NCI-H1105 treated with DMSO at 0.1 percent for 48 hours (cell line): ENCODE results near the gene OR5J2.
"Not testable (repeated sequence)": the region's sequence is repeated elsewhere in the genome, so short reads cannot be mapped to it uniquely, and the experiment has no call there.

Source experiments
- DNase-seq: peaks from one replicate; lab custom pipeline; 2025; lab: John Stamatoyannopoulos, UW

The OR5J2 gene

DNA sequence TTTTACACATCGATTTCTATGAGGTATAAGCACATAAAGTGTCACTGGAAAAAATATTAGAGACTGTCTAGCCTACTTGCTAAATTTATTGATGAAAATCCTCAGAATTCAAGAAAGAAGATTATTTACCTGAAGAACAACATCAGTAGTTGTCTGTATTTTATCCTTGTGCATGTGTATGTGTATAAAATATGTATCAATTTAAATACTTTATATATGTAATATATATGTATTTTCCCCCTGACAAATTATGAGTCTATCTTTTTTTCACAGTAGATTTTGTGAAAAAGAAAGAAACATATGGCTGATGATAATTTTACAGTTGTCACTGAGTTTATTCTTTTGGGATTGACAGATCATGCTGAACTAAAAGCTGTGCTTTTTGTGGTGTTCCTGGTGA lies at the start of gene OR5J2:
TSS of gene OR5J2 (plus strand) at position 301 of the 400 bp plus-strand sequence. CDS start at position 301, 0 bp downstream.
- DNase-seq = no peak

GRCh38 chr11:56140151-56140661 lies 36.2 kb upstream of the OR5J2 start, which contains the start of gene OR8J3:
OR8J3 (minus strand) TSS chr11:56140201; CDS start chr11:56137718, 2,483 bp downstream.
- DNase-seq = no peak

DNA sequence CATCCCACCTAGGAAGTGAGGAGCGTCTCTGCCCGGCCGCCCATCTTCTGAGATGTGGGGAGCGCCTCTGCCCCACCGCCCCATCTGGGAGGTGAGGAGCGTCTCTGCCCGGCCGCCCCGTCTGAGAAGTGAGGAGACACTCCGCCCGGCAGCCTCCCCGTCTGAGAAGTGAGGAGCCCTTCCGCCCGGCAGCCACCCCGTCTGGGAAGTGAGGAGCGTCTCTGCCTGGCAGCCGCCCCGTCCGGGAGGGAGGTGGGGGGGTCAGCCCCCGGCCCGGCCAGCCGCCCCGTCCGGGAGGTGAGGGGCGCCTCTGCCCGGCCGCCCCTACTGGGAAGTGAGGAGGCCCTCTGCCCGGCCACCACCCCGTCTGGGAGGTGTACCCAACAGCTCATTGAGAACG lies 32.7 kb upstream of the OR5J2 start:
- DNase-seq = not testable (repeated sequence)

DNA sequence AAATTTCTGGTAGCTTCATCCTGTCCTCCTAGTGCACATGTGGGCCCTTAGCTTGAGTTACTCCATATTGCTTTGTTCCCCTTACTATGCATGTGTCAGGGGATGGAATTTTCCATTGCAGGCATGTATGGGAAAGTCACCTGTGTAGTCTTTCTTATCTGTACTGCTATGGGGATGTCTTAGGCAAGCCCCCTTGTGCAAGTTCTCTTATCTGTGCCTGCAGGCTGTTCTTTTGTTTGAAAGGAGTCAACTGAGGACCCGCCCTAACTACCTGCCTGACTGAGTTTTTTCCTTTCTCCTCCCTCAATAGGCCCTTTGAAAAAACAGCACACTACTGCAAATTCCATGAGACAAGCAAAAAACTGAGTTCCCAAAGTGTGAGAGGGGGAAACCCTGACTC lies 25.0 kb upstream of the OR5J2 start:
- DNase-seq = no peak

DNA sequence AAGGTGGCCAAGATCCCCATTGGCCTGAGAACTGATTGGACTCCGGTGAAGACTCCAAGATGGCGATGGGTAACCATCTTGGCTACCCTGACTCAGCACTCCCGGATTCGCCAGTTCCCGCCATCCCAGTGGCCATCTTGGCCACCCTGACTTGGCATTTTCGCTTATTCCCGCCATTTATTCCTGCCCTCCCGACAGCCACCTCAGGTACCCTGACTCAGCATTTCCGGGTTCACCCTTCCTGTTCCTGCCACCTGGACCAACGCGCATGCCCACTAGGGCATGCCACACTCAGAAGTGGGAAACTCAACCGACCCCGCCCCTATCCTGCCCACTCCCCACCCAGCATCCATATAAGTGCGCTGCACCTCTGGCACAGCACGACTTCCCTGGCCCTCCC lies 24.1 kb upstream of the OR5J2 start:
- no peak for DNase-seq

DNA sequence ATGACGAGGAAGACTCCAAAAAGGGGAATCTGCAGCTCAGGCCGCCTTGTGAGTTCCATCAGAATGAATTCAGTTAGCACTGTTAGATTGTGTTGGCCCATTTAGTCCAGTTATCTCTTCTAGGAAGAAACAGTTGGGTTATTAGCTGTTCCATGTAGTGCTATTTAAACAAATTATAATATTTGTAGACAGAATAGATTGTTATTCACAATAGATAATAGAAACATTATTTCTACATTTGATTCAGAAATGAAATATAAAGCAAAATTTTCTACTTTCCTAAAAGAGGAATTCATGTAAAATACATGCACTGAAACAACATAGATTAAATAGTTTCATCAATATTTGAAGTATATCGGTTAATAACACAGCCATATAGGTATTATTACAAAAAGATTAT lies 16.2 kb upstream of the OR5J2 start, which contains the start of gene OR8K5:
TSS of gene OR8K5 (minus strand) at position 101 of the 400 bp plus-strand sequence. CDS start at position 101, 0 bp downstream.
- no peak for DNase-seq

DNA sequence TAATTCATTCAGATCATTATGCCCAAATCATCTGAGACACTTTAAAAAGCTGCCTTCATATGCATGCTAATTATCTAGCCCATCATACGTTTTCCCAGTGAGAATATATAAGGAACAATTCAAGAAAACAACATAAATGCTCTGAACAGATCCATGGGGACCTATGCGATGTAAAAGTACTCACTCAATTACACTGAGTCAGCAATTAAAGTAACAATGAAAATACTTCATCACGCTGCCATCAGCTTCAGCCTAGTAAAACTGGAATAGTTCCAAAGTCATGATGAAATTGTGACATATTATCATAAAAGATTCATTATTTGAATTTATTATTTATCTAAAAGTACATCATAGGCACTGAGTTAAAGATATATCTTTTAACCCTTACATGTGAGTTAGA lies 12.6 kb upstream of the OR5J2 start:
- no peak for DNase-seq

DNA sequence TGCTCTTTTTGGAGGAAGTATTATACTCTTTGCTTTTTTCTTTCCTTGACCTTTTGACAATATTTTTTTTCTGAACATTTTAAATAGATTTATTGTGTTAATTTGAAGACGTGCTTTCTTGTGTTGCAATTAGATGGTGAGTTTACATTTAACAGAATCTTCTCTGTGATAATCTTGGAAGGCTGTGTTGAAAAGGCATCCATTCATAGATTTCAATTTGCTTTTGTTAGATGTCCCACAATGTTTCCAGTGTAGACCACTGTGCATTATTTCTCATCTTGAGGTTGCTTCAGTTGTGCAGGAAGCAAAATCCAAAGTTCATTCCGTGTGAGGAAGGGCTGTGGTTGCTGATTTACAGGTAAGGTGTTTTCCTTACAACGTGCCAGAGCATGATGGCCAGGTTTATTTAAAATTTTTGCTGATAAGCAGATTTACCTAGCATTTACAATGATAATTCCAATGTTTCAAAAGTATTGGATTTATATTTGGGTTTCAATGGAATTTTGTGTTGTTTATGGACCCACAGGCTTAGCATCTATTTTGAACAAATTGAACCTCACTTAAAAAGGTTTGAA lies 4.1 kb upstream of the OR5J2 start:
- DNase-seq = no peak

GRCh38 chr11:56183459-56183858 lies 7.0 kb downstream of the OR5J2 start:
- DNase-seq = no peak

DNA sequence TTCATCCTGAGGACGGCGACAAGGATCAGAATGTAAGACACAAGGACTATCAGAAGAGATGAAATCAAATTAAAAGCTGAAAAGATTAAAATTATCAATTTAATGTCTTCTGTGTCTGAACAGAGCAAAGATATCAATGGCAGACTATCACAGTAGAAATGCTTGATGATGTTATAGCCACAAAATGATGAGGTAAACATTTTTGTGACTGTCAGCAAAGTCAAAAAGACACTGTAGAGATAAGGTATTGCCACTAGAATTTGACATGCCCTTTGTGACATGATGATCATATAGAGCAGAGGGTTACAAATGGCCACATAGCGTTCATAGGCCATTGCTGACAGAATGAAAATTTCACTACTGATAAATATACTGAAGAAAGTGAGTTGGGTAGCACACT lies 12.2 kb downstream of the OR5J2 start:
- no peak for DNase-seq

GRCh38 chr11:56196705-56197104 lies 20.3 kb downstream of the OR5J2 start:
- no peak for DNase-seq

DNA sequence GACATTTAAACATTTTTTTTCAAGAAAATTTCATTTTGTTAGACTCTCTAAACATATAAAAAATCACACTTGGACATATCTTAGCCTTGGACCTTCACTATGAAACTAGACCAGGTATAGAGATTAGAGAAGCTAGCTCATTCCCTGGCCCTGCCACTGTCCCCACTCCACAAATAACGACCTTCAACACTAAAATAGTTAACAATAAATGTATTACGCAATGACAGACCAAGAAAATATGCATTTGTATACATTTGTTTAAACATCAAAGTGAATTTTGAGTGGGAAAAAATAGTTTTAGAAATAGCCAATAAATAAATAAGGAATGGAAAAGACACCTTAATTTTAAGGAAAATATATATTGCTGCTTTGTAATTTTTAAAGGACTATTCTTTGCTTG lies 20.9 kb downstream of the OR5J2 start:
- no peak for DNase-seq

- DNase-seq = no peak
Observed at GRCh38 chr11:56207790-56208189, 31.4 kb downstream of the OR5J2 start.

DNA sequence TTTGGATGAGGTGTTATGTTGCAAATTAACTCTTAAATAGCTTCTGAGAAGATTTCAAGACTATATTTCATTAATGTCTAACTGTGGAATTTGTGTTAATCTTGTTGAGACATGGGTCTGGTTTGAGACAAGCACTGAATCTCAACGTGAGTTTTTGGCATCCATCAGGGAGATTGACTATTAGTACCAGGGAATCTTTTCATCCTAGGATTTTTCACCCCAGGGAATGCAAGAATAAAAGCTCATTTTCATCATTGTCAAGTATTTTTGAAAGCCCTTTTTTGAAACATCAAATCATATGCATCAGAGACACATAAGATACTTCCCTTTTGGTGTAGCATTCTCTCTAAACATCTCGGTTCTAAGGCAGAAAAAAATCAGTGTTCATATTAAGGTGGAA lies 38.1 kb downstream of the OR5J2 start:
- DNase-seq = no peak

DNA sequence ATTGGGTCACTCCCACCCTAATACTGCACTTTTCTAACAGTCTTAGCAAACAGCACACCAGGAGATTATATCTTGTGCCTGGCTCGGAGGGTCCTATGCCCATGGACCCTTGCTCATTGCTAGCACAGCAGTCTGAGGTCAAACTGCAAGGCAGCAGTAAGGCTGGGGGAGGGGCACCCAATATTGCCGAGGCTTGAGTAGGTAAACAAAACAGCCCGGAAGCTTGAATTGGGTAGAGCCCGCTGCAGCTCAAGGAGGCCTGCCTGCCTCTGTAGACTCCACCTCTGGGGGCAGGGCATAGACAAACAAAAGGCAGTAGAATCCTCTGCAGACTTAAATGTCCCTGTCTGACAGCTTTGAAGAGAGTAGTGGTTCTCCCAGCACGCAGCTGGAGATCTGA lies 43.3 kb downstream of the OR5J2 start:
- DNase-seq = not testable (repeated sequence)
